ENCODE measurements around the gene ERBB2. TPM values are rescaled to one million over a fixed set of nuclear protein-coding genes. Genes with fewer than 3 reads are reported as not detected.
A peak's percentile ranks its signal among the peaks of the same experiment; 100 is the strongest.

ERBB2 gene
- total and polyA plus RNA-seq, 2 of the 13 experiments (the other 11 are each of a cell fraction or from before 2014, with no cell fraction given): 57.7 to 64.1 TPM

- Histone ChIP-seq H3K4me1 (ENCODE audit: insufficient read depth, low read length) (peaks cover 36% of the 10 kb centered on the region), H3K9me3 (ENCODE audit: low read length) (no peaks in the 10 kb centered on the region), H3K79me2 (ENCODE audit: insufficient read depth, low read length) (no peaks in the 10 kb centered on the region), H4K20me1 (ENCODE audit: insufficient read depth, low read length) (no peaks in the 10 kb centered on the region), H3K36me3 (replicated peaks in 1 of 2; ENCODE audit: control insufficient read depth in 1 of 2, insufficient read depth in 2 of 2, low read length in 2 of 2) (peaks cover 0 to 2% of the 10 kb centered on the region in 2 experiments; a peak in 2 of 5 replicates), H3K4me2 (ENCODE audit: low read depth, low read length) (peak overlapping the region; percentile 94), H3K27ac (ENCODE audit: extremely low read length, insufficient read depth, low read length) (peak overlapping the region; percentile 88), H3K9ac (ENCODE audit: insufficient read depth, low read depth, low read length) (peak overlapping the region; percentile 83), H3K4me3 (replicated peaks in 1 of 3; ENCODE audit: insufficient read depth in 1 of 3, low read depth in 2 of 3, low read length in 3 of 3) (peak overlapping the region; percentile 72 to 76 (median 74)), H2AFZ (ENCODE audit: low read length) (no peak overlapping the region), H3K27me3 (ENCODE audit: control insufficient read depth in 1 of 2, insufficient read depth in 2 of 2, low read length in 2 of 2) (no peaks in the 10 kb centered on the region; a peak in 1 of 5 replicates)
- DNase-seq (ENCODE audit: low spot score): no peak
- no TSS peak for BruUV-seq (replicated peaks)
- in situ Hi-C loops (cut with HindIII; ENCODE audit: extremely low pct_ligation_motif_present, low pct_unique_long_range_greater_than_20kb) (no loop called here), intact Hi-C loops (cut with micrococcal nuclease; ENCODE audit: unreplicated experiment) (no loop called here)
- ATAC-seq: peak; percentile 20
- 5% methylated on average over 6 of the region's 6 CpGs for WGBS (ENCODE audit: low lambda C conversion rate)
- ChIA-PET CTCF (ENCODE audit: low intra/inter-chr PET ratio, low total read pairs) (interaction anchor here (0.6 kb wide), 1 partner anchor 33 kb away, joined by 4 read pairs; no protein-coding TSS in a partner anchor), POLR2A (interaction anchor here (0.9 to 4.9 kb wide), 17 partner anchors 8 to 488 kb away, joined by 3 to 118 read pairs (median 7); partner anchors contain the start of genes CDK12, ERBB2, MIEN1 and PNMT)
- no peak for FAIRE-seq
- TF ChIP-seq ZNF577 (CRISPR knock-in tag; IDR thresholded peaks at IDR 0.05; ENCODE audit: borderline replicate concordance, low read depth) (0 out of 2 replicates have a peak, but pooled peaks have one; percentile 50), POLR2A (IDR thresholded peaks at IDR 0.05; ENCODE audit: insufficient read depth in 1 of 2, low read depth in 2 of 2, low read length in 2 of 2) (0 out of 4 replicates have a peak, but pooled peaks of 1 of the 2 experiments have one; percentile 12), SAP130 (CRISPR knock-in tag; IDR thresholded peaks at IDR 0.05; ENCODE audit: low read depth) (0 out of 2 replicates have a peak, but pooled peaks have one; percentile 9), ZBTB42 (CRISPR knock-in tag; IDR thresholded peaks at IDR 0.05) (peak; percentile 53; the same call in 1 of the 2 replicates), PAX8 (CRISPR knock-in tag; IDR thresholded peaks at IDR 0.05; ENCODE audit: borderline replicate concordance) (0 out of 2 replicates have a peak, but pooled peaks have one; percentile 69), SMAD1 (CRISPR knock-in tag; IDR thresholded peaks at IDR 0.05; ENCODE audit: borderline replicate concordance, low read depth) (0 out of 2 replicates have a peak, but pooled peaks have one; percentile 42), TCF7 (IDR thresholded peaks at IDR 0.05; ENCODE audit: low read depth) (no peak), DMAP1 (CRISPR knock-in tag; IDR thresholded peaks at IDR 0.05) (no peak), ZNF468 (CRISPR knock-in tag; IDR thresholded peaks at IDR 0.05) (peak; percentile 38; the same call in 1 of the 2 replicates), LBX2 (CRISPR knock-in tag; IDR thresholded peaks at IDR 0.05; ENCODE audit: borderline replicate concordance) (no peak), ZMAT3 (CRISPR knock-in tag; conservative IDR thresholded peaks at IDR 0.05) (peak; percentile 20; the same call in 1 of the 2 replicates), MEIS1 (CRISPR knock-in tag; IDR thresholded peaks at IDR 0.05; ENCODE audit: borderline replicate concordance) (0 out of 2 replicates have a peak, but pooled peaks have one; percentile 8), ZNF850 (CRISPR knock-in tag; conservative IDR thresholded peaks at IDR 0.05) (no peak), ZNF609 (CRISPR knock-in tag; IDR thresholded peaks at IDR 0.05; ENCODE audit: borderline replicate concordance) (peak; percentile 65; the same call in 1 of the 2 replicates), ZNF501 (CRISPR knock-in tag; IDR thresholded peaks at IDR 0.05) (peak; percentile 72; the same call in 1 of the 2 replicates), SP140L (CRISPR knock-in tag; IDR thresholded peaks at IDR 0.05; ENCODE audit: borderline replicate concordance) (no peak), SNAPC5 (CRISPR knock-in tag; IDR thresholded peaks at IDR 0.05; ENCODE audit: borderline replicate concordance) (0 out of 2 replicates have a peak, but pooled peaks have one; percentile 7)
Measured at GRCh38 chr17:39688475-39688835, 11.4 kb upstream of the ERBB2 start.
